ENCODE data around the gene METTL25. TPM values are rescaled to one million over a fixed set of nuclear protein-coding genes. Genes with fewer than 3 reads are reported as not detected.

Gene METTL25
- polyA plus RNA-seq (2013, experiment 1 of 2), result 11.4 TPM
- polyA plus RNA-seq (2013, experiment 2 of 2), result 12.3 TPM

DNA sequence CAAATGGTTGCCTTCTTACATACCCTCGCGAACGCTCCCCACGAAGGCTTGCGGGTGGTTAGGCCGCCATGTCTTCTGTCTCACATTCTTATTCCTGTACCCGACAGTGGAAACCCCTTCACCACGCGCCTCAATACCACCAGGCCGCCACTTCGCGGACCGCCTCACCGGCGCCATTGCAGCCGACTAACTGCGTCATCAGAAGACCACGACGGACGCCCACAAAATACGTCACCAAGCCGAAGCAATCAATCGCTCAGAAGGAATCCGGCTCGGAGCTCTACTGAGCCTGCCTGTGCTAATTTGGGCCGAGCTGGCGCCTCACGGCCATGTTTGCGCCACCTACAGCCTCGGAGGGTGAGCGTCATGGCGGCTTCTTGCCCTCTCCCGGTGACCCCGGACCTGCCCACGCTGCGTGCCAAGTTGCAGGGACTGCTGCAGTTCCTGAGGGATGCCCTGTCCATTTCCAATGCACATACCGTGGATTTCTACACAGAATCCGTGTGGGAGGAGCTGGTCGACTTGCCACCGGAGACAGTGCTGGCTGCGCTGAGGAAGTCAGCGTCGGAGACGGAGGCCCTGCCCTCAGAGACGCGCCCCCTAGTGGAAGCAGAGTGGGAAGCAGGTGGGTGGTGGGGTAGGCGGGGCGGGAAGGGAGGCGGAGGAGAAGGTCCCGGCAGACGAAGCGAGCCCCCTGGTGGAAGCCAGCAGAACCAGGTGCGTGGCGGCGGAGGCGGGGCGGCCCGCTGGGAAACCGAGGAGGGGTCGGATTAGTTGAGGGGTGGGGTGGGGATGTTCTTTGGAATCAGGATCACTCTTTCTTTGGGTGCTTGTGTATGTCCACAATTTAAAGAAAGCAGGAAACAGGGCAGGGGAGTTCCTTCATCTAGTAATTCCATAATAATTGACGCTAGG lies at the start of gene METTL25, which contains the start of gene CCDC59:
Gene METTL25, plus strand, starts transcription at position 330 of the 915 bp plus-strand sequence. Its CDS starts 37 bp downstream, at position 367.
Gene CCDC59, minus strand, starts transcription at position 188 of the 915 bp plus-strand sequence. Its CDS starts 11 bp downstream, at position 177.
- no CpG with 5 or more reads among the region's 61 CpGs for WGBS (ENCODE audit: extremely low coverage, insufficient coverage, low lambda C conversion rate)

DNA sequence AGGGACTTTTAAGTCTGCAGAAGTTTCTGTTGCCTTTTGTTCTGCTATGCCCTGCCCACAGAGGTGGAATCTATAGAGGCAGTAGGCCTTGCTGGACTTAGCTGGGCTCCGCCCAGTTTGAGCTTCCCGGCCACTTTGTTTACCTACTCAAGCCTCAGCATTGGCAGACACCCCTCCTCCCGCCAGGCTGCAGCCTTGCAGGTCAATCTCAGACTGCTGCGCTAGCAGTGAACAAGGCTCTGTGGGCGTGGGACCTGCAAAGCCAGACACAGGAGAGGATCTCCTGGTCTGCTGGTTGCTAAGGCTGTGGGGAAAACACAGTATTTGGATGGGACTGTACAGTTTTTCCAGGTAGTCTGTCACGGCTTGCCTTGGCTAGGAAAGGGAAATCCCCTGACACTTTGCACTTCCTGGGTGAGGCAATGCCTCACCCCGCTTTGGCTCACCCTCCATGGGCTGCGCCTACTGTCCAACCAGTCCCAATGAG lies 43.9 kb upstream of the METTL25 start:
- Histone ChIP-seq H3K79me2 (ENCODE audit: control insufficient read depth, insufficient read depth, low read length) (no peaks in the 10 kb centered on the region), H3K27ac (ENCODE audit: low read depth, low read length) (no peak overlapping the region), H2BK120ac (ENCODE audit: low read depth, low read length) (no peak overlapping the region), H4K5ac (ENCODE audit: low read length) (no peak overlapping the region), H3K9ac (ENCODE audit: low read length) (no peak overlapping the region), H3K4me1 (ENCODE audit: control insufficient read depth, low read depth, low read length) (no peaks in the 10 kb centered on the region), H2BK15ac (replicated peaks; ENCODE audit: low read depth) (no peak overlapping the region), H3K4me3 (ENCODE audit: low read length) (no peak overlapping the region), H3K79me1 (ENCODE audit: low read length) (no peaks in the 10 kb centered on the region), H3K4ac (ENCODE audit: low read depth, low read length) (no peak overlapping the region), H4K8ac (ENCODE audit: low read depth, low read length) (no peak overlapping the region), H3K27me3 (ENCODE audit: insufficient read depth, low read length, poor library complexity) (no peaks in the 10 kb centered on the region), H2AK5ac (ENCODE audit: low read length) (no peak overlapping the region), H3K4me2 (ENCODE audit: low read length) (no peak overlapping the region), H3K56ac (ENCODE audit: low read length) (peak overlapping the region; percentile 62), H2BK5ac (ENCODE audit: low read length) (no peak overlapping the region), H3K23ac (ENCODE audit: low read length) (no peak overlapping the region), H3K36me3 (ENCODE audit: control insufficient read depth, insufficient read depth, low read length) (no peaks in the 10 kb centered on the region), H3K18ac (ENCODE audit: low read length) (no peak overlapping the region)
- no CpG with 5 or more reads among the region's 8 CpGs for WGBS (ENCODE audit: extremely low coverage, insufficient coverage, low lambda C conversion rate)
- DNase-seq, result peak; percentile 78

More for the DNA sequence above, at the start of gene METTL25, which contains the start of gene CCDC59:
- Histone ChIP-seq H3K79me2 (ENCODE audit: control insufficient read depth, insufficient read depth, low read length) (peaks cover 21% of the 10 kb centered on the region), H2BK5ac (ENCODE audit: low read length) (peak within 1 kb of the TSS; percentile 91), H3K79me1 (ENCODE audit: low read length) (peaks cover 1% of the 10 kb centered on the region), H3K4ac (ENCODE audit: low read depth, low read length) (no peak within 1 kb of the TSS), H3K56ac (ENCODE audit: low read length) (peak within 1 kb of the TSS; percentile 99), H2AK5ac (ENCODE audit: low read length) (no peak within 1 kb of the TSS), H3K27ac (ENCODE audit: low read depth, low read length) (peak within 1 kb of the TSS; percentile 18), H4K8ac (ENCODE audit: low read depth, low read length) (peak within 1 kb of the TSS; percentile 91), H3K23ac (ENCODE audit: low read length) (no peak within 1 kb of the TSS), H3K27me3 (ENCODE audit: insufficient read depth, low read length, poor library complexity) (no peaks in the 10 kb centered on the region), H3K4me3 (ENCODE audit: low read length) (peak within 1 kb of the TSS; percentile 85), H3K36me3 (ENCODE audit: control insufficient read depth, insufficient read depth, low read length) (no peaks in the 10 kb centered on the region), H4K5ac (ENCODE audit: low read length) (peak within 1 kb of the TSS; percentile 85), H3K9ac (ENCODE audit: low read length) (peak within 1 kb of the TSS; percentile 93), H3K18ac (ENCODE audit: low read length) (peak within 1 kb of the TSS; percentile 39), H2BK120ac (ENCODE audit: low read depth, low read length) (peak within 1 kb of the TSS; percentile 12), H2BK15ac (replicated peaks; ENCODE audit: low read depth) (no peak within 1 kb of the TSS), H3K4me2 (ENCODE audit: low read length) (peak within 1 kb of the TSS; percentile 75), H3K4me1 (ENCODE audit: control insufficient read depth, low read depth, low read length) (peaks cover 5% of the 10 kb centered on the region)
- DNase-seq, result peak; percentile 99

DNA sequence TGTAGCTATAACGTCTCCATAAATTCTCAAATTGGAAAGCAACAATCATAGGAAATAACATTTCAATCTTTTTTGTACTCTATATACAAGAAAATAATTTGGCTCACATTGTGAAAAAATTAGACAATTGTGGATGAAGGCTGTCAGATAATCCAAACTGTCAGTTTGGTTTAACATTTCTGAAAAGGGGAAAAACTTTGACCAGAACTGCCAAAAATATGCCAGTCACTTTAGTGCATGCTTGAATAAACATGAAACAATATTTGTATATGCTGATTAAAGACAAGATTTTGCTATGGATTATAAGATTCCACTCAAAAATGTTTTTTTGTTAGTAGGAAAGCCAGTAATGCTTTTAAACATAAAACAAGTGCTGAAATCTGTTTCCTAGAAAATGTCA lies 39.1 kb upstream of the METTL25 start:
- Histone ChIP-seq H3K56ac (ENCODE audit: low read length) (no peak overlapping the region), H2AK5ac (ENCODE audit: low read length) (no peak overlapping the region), H3K79me2 (ENCODE audit: control insufficient read depth, insufficient read depth, low read length) (no peaks in the 10 kb centered on the region), H4K5ac (ENCODE audit: low read length) (no peak overlapping the region), H3K18ac (ENCODE audit: low read length) (no peak overlapping the region), H3K27ac (ENCODE audit: low read depth, low read length) (no peak overlapping the region), H3K27me3 (ENCODE audit: insufficient read depth, low read length, poor library complexity) (no peaks in the 10 kb centered on the region), H3K36me3 (ENCODE audit: control insufficient read depth, insufficient read depth, low read length) (no peaks in the 10 kb centered on the region), H3K23ac (ENCODE audit: low read length) (no peak overlapping the region), H2BK15ac (replicated peaks; ENCODE audit: low read depth) (no peak overlapping the region), H4K8ac (ENCODE audit: low read depth, low read length) (no peak overlapping the region), H3K4me1 (ENCODE audit: control insufficient read depth, low read depth, low read length) (no peaks in the 10 kb centered on the region), H2BK120ac (ENCODE audit: low read depth, low read length) (no peak overlapping the region), H3K4me2 (ENCODE audit: low read length) (no peak overlapping the region), H3K4ac (ENCODE audit: low read depth, low read length) (no peak overlapping the region), H2BK5ac (ENCODE audit: low read length) (no peak overlapping the region), H3K79me1 (ENCODE audit: low read length) (no peaks in the 10 kb centered on the region), H3K4me3 (ENCODE audit: low read length) (no peak overlapping the region), H3K9ac (ENCODE audit: low read length) (no peak overlapping the region)
- DNase-seq, result no peak
- no CpG with 5 or more reads among the region's 1 CpG for WGBS (ENCODE audit: extremely low coverage, insufficient coverage, low lambda C conversion rate)

DNA sequence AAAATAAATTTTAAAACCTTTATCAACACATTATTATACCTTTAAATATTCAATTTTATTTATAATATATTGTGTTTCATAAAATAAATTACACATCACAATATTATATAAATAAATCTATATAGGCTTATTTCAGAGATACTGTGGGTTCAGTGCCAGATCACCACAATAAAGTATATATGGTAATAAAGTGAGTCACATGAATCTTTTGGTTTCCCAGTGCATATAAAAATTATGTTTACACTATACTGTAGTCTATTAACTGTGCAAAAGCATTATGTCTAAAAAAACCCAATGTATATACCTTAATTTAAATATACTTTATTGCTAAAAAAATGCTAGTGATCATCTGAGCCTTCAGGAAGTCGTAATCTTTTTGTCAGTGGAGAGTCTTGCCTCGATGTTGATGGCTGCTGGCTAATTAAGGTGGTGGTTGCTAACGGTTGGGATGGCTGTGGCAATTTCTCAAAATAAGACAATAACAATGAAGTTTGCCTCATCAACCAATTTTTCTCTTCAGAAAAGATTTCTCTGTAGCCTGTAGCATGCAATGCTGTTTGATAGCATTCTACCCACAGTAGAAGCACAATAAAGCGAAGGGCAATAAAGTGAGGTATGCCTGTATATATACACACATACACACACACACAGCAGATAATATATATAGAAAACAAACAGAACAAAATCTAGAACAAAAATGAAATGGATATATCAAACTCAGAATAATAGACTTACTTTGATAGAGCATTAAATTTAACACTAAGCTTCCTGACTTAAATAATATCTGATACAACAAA lies 32.6 kb upstream of the METTL25 start:
- no peak overlapping the region for H3K18ac ChIP-seq (ENCODE audit: low read length)
- no peaks in the 10 kb centered on the region for H3K4me1 ChIP-seq (ENCODE audit: control insufficient read depth, low read depth, low read length)
- H3K79me1 ChIP-seq (ENCODE audit: low read length), result no peaks in the 10 kb centered on the region

GRCh38 chr12:82326905-82327503 lies 31.3 kb upstream of the METTL25 start:
- H3K36me3 ChIP-seq (ENCODE audit: control insufficient read depth, insufficient read depth, low read length), result no peaks in the 10 kb centered on the region
- no peaks in the 10 kb centered on the region for H3K79me1 ChIP-seq (ENCODE audit: low read length)
- H3K4me3 ChIP-seq (ENCODE audit: low read length), result no peak overlapping the region
- no peak overlapping the region for H2AK5ac ChIP-seq (ENCODE audit: low read length)
- H3K79me2 ChIP-seq (ENCODE audit: control insufficient read depth, insufficient read depth, low read length), result no peaks in the 10 kb centered on the region
- H3K27ac ChIP-seq (ENCODE audit: low read depth, low read length), result no peak overlapping the region
- DNase-seq, result peak; percentile 2
- no peaks in the 10 kb centered on the region for H3K4me1 ChIP-seq (ENCODE audit: control insufficient read depth, low read depth, low read length)
- no peak overlapping the region for H2BK120ac ChIP-seq (ENCODE audit: low read depth, low read length)
- no peak overlapping the region for H4K5ac ChIP-seq (ENCODE audit: low read length)
- no peak overlapping the region for H3K9ac ChIP-seq (ENCODE audit: low read length)
- no peak overlapping the region for H3K18ac ChIP-seq (ENCODE audit: low read length)
- no peak overlapping the region for H3K23ac ChIP-seq (ENCODE audit: low read length)
- WGBS (ENCODE audit: extremely low coverage, insufficient coverage, low lambda C conversion rate), result no CpG with 5 or more reads among the region's 1 CpG
- H4K8ac ChIP-seq (ENCODE audit: low read depth, low read length), result no peak overlapping the region
- H3K4me2 ChIP-seq (ENCODE audit: low read length), result no peak overlapping the region
- no peaks in the 10 kb centered on the region for H3K27me3 ChIP-seq (ENCODE audit: insufficient read depth, low read length, poor library complexity)
- H2BK5ac ChIP-seq (ENCODE audit: low read length), result no peak overlapping the region
- no peak overlapping the region for H3K56ac ChIP-seq (ENCODE audit: low read length)
- no peak overlapping the region for H3K4ac ChIP-seq (ENCODE audit: low read depth, low read length)
- no peak overlapping the region for H2BK15ac ChIP-seq (replicated peaks; ENCODE audit: low read depth)

More for the DNA sequence above, 32.6 kb upstream of the METTL25 start:
- H3K4me3 ChIP-seq (ENCODE audit: low read length), result no peak overlapping the region
- no peak overlapping the region for H2BK5ac ChIP-seq (ENCODE audit: low read length)
- H3K27ac ChIP-seq (ENCODE audit: low read depth, low read length), result no peak overlapping the region
- no peak overlapping the region for H2BK15ac ChIP-seq (replicated peaks; ENCODE audit: low read depth)
- no CpG with 5 or more reads among the region's 4 CpGs for WGBS (ENCODE audit: extremely low coverage, insufficient coverage, low lambda C conversion rate)
- H3K23ac ChIP-seq (ENCODE audit: low read length), result no peak overlapping the region
- no peaks in the 10 kb centered on the region for H3K36me3 ChIP-seq (ENCODE audit: control insufficient read depth, insufficient read depth, low read length)
- H3K79me2 ChIP-seq (ENCODE audit: control insufficient read depth, insufficient read depth, low read length), result no peaks in the 10 kb centered on the region
- H3K4ac ChIP-seq (ENCODE audit: low read depth, low read length), result no peak overlapping the region
- H2BK120ac ChIP-seq (ENCODE audit: low read depth, low read length), result no peak overlapping the region
- H3K27me3 ChIP-seq (ENCODE audit: insufficient read depth, low read length, poor library complexity), result no peaks in the 10 kb centered on the region
- no peak overlapping the region for H4K8ac ChIP-seq (ENCODE audit: low read depth, low read length)
- H2AK5ac ChIP-seq (ENCODE audit: low read length), result no peak overlapping the region
- H3K9ac ChIP-seq (ENCODE audit: low read length), result no peak overlapping the region
- no peak overlapping the region for H3K4me2 ChIP-seq (ENCODE audit: low read length)
- no peak overlapping the region for H4K5ac ChIP-seq (ENCODE audit: low read length)
- DNase-seq, result no peak
- H3K56ac ChIP-seq (ENCODE audit: low read length), result no peak overlapping the region

Data from mesendoderm (in vitro differentiated cells).